ENCODE measurements around the gene C1orf167. TPM values are rescaled to one million over a fixed set of nuclear protein-coding genes. Genes with fewer than 3 reads are reported as not detected.

C1orf167 gene
- total RNA-seq, 6 donors from 2014 or later: 1.0 to 14.3 (median 8.8) TPM

GRCh38 chr1:11725616-11726015 is 36.4 kb upstream of the C1orf167 start:
- no peak overlapping the region for H3K4me3 ChIP-seq
- no peaks in the 10 kb centered on the region for H3K9me3 ChIP-seq
- peaks cover 17 to 24% (median 18%) of the 10 kb centered on the region in 4 donors for H3K4me1 ChIP-seq
- WGBS, 2 donors: 54 to 64% methylated on average over 5 of the region's 5 CpGs
- no peaks in the 10 kb centered on the region for H3K27me3 ChIP-seq
- H3K27ac ChIP-seq: peak overlapping the region in 2 of 4 donors; percentile 63 to 71
- H3K36me3 ChIP-seq: no peaks in the 10 kb centered on the region
- no peak for ATAC-seq (ENCODE audit: low FRiP score in 2 of 2)
- TF ChIP-seq, protein P1, sequence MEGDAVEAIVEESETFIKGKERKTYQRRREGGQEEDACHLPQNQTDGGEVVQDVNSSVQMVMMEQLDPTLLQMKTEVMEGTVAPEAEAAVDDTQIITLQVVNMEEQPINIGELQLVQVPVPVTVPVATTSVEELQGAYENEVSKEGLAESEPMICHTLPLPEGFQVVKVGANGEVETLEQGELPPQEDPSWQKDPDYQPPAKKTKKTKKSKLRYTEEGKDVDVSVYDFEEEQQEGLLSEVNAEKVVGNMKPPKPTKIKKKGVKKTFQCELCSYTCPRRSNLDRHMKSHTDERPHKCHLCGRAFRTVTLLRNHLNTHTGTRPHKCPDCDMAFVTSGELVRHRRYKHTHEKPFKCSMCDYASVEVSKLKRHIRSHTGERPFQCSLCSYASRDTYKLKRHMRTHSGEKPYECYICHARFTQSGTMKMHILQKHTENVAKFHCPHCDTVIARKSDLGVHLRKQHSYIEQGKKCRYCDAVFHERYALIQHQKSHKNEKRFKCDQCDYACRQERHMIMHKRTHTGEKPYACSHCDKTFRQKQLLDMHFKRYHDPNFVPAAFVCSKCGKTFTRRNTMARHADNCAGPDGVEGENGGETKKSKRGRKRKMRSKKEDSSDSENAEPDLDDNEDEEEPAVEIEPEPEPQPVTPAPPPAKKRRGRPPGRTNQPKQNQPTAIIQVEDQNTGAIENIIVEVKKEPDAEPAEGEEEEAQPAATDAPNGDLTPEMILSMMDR (IDR thresholded peaks at IDR 0.05): no peak
- peak in 1 of 2 donors; percentile 59 for DNase-seq

GRCh38 chr1:11727119-11727518 is 34.9 kb upstream of the C1orf167 start:
- DNase-seq (no peak), ATAC-seq (ENCODE audit: low FRiP score in 2 of 2) (no peak)
- Histone ChIP-seq H3K4me3 (no peak overlapping the region), H3K4me1 (peaks cover 30 to 34% (median 32%) of the 10 kb centered on the region in 4 donors), H3K9me3 (no peaks in the 10 kb centered on the region), H3K27ac (no peak overlapping the region), H3K36me3 (no peaks in the 10 kb centered on the region), H3K27me3 (no peaks in the 10 kb centered on the region)
- no peak for TF ChIP-seq POLR2AphosphoS5 (IDR thresholded peaks at IDR 0.05)
- no peak for TF ChIP-seq EP300 (IDR thresholded peaks at IDR 0.05)
- TF ChIP-seq, protein P1 (IDR thresholded peaks at IDR 0.05): no peak
- no peak for TF ChIP-seq POLR2A (IDR thresholded peaks at IDR 0.05)
- 96% methylated on average over 4 of the region's 4 CpGs for WGBS, 2 donors

DNA sequence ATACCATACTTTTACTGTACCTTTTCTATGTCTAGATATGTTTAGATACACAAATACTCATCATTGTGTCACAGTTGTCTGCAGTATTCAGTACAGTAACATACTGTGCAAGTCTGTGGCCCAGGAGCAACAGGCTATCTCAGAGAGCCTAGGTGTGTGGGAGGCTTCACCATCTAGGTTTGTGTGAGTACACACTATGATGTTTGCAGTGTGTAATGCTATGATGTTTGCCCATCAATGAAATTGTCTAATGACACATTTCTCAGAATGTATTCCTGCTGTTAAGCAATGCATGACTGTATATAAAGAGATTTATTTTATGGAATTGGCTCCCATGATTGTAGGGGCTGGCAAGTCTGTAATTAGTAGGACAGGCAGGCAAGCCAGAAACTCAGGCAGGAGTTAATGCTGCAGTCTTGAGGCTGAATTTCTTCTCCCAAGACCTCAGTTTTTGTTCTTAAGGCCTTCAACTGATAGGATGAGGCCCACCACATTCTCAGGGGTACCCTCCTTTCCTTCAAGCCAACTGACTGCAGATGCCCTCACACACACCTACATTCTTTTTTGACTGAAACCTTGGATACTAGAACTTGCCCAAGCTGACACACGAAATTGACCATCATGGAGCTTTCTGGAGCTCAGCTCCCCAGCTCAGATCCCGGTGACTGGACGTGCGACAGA is 33.7 kb upstream of the C1orf167 start:
- no peak for ATAC-seq (ENCODE audit: low FRiP score in 2 of 2)
- 96% methylated on average over 4 of the region's 4 CpGs; no CpG with 5 or more reads in 1 of the 2 donors for WGBS, 2 donors
- H3K27me3 ChIP-seq: no peaks in the 10 kb centered on the region
- H3K4me3 ChIP-seq: no peak overlapping the region
- peaks cover 39 to 45% (median 43%) of the 10 kb centered on the region in 4 donors for H3K4me1 ChIP-seq
- no peaks in the 10 kb centered on the region for H3K36me3 ChIP-seq
- peak overlapping the region in 1 of 4 donors; percentile 86 for H3K27ac ChIP-seq
- H3K9me3 ChIP-seq: no peaks in the 10 kb centered on the region
- DNase-seq: no peak
- TF ChIP-seq POLR2A (IDR thresholded peaks at IDR 0.05) (no peak), POLR2AphosphoS5 (IDR thresholded peaks at IDR 0.05) (no peak), EP300 (IDR thresholded peaks at IDR 0.05) (no peak)
- TF ChIP-seq, protein P1 (IDR thresholded peaks at IDR 0.05): no peak

DNA sequence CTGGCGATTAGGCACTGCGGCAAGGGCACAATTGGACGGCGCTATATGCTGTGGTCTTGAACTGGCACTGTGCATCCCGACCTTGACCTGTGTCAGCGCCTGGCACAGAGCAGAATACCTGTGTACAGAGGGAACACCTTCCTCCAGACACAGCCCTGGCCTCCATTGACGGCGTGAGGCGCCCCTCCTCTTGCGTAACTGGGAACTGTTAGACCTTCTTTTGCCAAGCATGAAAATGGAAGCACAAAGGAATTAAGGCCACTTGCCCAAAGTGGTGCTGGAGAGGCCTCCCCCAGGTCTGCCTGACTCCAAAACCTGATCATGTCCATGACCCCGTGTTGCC is 32.9 kb upstream of the C1orf167 start:
- Histone ChIP-seq H3K27ac (peak overlapping the region; percentile 39 to 86 (median 76)), H3K9me3 (no peaks in the 10 kb centered on the region), H3K36me3 (no peaks in the 10 kb centered on the region), H3K4me3 (no peak overlapping the region), H3K4me1 (peaks cover 39 to 45% (median 43%) of the 10 kb centered on the region in 4 donors), H3K27me3 (no peaks in the 10 kb centered on the region)
- ATAC-seq (ENCODE audit: low FRiP score in 2 of 2) (no peak), DNase-seq (no peak)
- TF ChIP-seq, protein P1 (IDR thresholded peaks at IDR 0.05): no peak
- no peak for TF ChIP-seq EP300 (IDR thresholded peaks at IDR 0.05)
- TF ChIP-seq POLR2AphosphoS5 (IDR thresholded peaks at IDR 0.05): no peak
- no peak for TF ChIP-seq POLR2A (IDR thresholded peaks at IDR 0.05)
- 78 to 80% methylated on average over 2 to 11 of the region's 11 CpGs for WGBS, 2 donors
